B cell (primary cell): ENCODE data around the gene ECE2.

Source experiments
- EZH2 ChIP-seq: IDR thresholded peaks from 2 replicates; pipeline ENCODE4 v1.6.1; 2012; ENCODE audit warnings: borderline replicate concordance, low read depth, mild to moderate bottlenecking, moderate library complexity, low read length; ENCODE audit not compliant: insufficient read depth, poor library complexity, severe bottlenecking
- TF ChIP-seq, protein P1 (sequence below): fragments of 200-600 bp; IDR thresholded peaks from one replicate; pipeline ENCODE4 v1.8.0; 2022; ENCODE audit warnings: antibody characterized with exemption, mild to moderate bottlenecking

DNA sequence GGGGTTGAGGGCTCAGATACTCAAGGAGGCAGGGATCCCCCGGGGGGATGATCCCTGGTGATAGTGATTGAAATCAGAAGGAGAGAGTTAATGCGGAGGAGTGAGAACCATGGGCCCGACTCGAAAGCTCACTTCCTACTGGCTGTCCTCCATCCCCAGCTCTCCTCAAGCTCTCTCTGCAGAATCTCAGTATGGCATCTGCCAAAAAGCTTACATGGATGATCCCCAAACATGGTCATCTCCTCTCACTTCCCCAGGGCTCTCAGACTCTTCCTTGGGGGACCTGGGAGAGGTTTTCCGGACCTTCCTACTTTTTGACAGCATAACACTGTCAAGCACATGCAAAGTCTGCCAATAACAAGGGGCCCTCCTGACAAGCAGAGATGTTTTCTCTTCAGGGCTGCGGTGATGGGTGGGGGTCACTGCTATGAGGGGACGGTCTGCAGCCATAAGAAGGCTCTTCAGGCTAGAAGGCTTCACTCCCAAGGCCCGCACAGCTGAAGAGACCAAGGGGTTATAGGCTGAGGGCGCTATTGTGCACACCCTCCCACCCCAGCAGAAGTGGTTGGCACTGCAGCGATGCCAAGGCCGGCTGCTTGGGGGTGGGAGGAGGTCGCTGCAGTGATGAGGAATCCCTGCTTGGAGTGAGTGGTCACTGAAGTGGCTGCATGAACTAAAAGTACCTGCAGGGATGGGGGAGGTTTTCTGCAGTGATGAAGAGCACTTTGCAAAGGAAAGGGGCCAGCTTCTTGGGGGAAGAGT, 47.3 kb upstream of the ECE2 start:
- TF ChIP-seq, protein P1, sequence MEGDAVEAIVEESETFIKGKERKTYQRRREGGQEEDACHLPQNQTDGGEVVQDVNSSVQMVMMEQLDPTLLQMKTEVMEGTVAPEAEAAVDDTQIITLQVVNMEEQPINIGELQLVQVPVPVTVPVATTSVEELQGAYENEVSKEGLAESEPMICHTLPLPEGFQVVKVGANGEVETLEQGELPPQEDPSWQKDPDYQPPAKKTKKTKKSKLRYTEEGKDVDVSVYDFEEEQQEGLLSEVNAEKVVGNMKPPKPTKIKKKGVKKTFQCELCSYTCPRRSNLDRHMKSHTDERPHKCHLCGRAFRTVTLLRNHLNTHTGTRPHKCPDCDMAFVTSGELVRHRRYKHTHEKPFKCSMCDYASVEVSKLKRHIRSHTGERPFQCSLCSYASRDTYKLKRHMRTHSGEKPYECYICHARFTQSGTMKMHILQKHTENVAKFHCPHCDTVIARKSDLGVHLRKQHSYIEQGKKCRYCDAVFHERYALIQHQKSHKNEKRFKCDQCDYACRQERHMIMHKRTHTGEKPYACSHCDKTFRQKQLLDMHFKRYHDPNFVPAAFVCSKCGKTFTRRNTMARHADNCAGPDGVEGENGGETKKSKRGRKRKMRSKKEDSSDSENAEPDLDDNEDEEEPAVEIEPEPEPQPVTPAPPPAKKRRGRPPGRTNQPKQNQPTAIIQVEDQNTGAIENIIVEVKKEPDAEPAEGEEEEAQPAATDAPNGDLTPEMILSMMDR, result no peak
- no peak for TF ChIP-seq EZH2
